WTC11 (cell line): ENCODE data around the gene SHF.

Source experiments
- AFF4 ChIP-seq: sonication (generic); formaldehyde crosslinking; IDR thresholded peaks from 2 replicates; pipeline ENCODE4 v1.8.1; 2023; ENCODE audit warnings: mild to moderate bottlenecking, missing genetic modification reagents, borderline replicate concordance
- CREB1 ChIP-seq: sonication (generic); formaldehyde crosslinking; IDR thresholded peaks from 2 replicates; pipeline ENCODE4 v1.8.0; 2023; ENCODE audit warnings: mild to moderate bottlenecking, missing genetic modification reagents
- CREM ChIP-seq: sonication (generic); formaldehyde crosslinking; IDR thresholded peaks from 2 replicates; pipeline ENCODE4 v1.8.1; 2022; ENCODE audit warnings: mild to moderate bottlenecking, missing genetic modification reagents, moderate library complexity
- SMAD3 ChIP-seq: sonication (generic); formaldehyde crosslinking; IDR thresholded peaks from 2 replicates; pipeline ENCODE4 v1.8.0; 2022; ENCODE audit warnings: missing genetic modification reagents, mild to moderate bottlenecking, borderline replicate concordance
- USF2 ChIP-seq: sonication (generic); formaldehyde crosslinking; IDR thresholded peaks from 2 replicates; pipeline ENCODE4 v1.8.1; 2023; ENCODE audit warnings: mild to moderate bottlenecking, missing genetic modification reagents, moderate library complexity
- TF ChIP-seq, protein P1 (sequence below): fragments of 200-600 bp; IDR thresholded peaks from 2 replicates; pipeline ENCODE4 v1.8.0; 2022; ENCODE audit warnings: antibody characterized with exemption
- TF ChIP-seq, protein P2 (sequence below): sonication (generic); formaldehyde crosslinking; IDR thresholded peaks from 2 replicates; pipeline ENCODE4 v1.8.0; 2022; ENCODE audit warnings: mild to moderate bottlenecking, missing genetic modification reagents
- TF ChIP-seq, protein P3 (sequence below): sonication (generic); formaldehyde crosslinking; IDR thresholded peaks from 2 replicates; pipeline ENCODE4 v1.8.0; 2022; ENCODE audit warnings: mild to moderate bottlenecking, missing genetic modification reagents

DNA sequence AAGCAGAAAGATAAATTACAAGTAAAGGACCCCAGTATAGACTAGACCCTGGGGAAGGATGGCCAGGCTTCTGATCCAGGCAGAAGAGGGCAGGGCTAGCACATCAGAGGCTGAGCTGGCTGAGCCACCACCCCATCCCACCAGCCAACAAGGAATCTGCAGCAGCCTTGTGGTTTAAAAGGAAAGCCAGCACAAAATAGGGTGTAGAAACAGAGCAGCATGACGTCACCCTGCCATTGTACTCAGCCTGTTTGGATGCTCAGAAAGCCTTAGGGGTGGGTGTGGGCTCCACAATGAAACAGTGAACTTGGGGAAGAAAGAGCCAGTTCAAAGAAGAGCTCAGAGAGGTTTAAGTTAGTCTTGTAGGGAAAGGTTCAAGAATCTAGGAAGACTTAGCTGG, 29.8 kb downstream of the SHF start:
- TF ChIP-seq SMAD3 (CRISPR knock-in tag) (no peak), CREB1 (CRISPR knock-in tag) (no peak), USF2 (CRISPR knock-in tag) (no peak), AFF4 (CRISPR knock-in tag) (no peak), CREM (CRISPR knock-in tag) (no peak)
- TF ChIP-seq, protein P1, sequence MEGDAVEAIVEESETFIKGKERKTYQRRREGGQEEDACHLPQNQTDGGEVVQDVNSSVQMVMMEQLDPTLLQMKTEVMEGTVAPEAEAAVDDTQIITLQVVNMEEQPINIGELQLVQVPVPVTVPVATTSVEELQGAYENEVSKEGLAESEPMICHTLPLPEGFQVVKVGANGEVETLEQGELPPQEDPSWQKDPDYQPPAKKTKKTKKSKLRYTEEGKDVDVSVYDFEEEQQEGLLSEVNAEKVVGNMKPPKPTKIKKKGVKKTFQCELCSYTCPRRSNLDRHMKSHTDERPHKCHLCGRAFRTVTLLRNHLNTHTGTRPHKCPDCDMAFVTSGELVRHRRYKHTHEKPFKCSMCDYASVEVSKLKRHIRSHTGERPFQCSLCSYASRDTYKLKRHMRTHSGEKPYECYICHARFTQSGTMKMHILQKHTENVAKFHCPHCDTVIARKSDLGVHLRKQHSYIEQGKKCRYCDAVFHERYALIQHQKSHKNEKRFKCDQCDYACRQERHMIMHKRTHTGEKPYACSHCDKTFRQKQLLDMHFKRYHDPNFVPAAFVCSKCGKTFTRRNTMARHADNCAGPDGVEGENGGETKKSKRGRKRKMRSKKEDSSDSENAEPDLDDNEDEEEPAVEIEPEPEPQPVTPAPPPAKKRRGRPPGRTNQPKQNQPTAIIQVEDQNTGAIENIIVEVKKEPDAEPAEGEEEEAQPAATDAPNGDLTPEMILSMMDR = no peak
- TF ChIP-seq, protein P2, sequence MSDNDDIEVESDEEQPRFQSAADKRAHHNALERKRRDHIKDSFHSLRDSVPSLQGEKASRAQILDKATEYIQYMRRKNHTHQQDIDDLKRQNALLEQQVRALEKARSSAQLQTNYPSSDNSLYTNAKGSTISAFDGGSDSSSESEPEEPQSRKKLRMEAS (CRISPR knock-in tag) = no peak
- TF ChIP-seq, protein P3, sequence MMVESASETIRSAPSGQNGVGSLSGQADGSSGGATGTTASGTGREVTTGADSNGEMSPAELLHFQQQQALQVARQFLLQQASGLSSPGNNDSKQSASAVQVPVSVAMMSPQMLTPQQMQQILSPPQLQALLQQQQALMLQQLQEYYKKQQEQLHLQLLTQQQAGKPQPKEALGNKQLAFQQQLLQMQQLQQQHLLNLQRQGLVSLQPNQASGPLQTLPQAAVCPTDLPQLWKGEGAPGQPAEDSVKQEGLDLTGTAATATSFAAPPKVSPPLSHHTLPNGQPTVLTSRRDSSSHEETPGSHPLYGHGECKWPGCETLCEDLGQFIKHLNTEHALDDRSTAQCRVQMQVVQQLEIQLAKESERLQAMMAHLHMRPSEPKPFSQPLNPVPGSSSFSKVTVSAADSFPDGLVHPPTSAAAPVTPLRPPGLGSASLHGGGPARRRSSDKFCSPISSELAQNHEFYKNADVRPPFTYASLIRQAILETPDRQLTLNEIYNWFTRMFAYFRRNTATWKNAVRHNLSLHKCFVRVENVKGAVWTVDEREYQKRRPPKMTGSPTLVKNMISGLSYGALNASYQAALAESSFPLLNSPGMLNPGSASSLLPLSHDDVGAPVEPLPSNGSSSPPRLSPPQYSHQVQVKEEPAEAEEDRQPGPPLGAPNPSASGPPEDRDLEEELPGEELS (CRISPR knock-in tag) = no peak
